Measurements from ENCODE around the gene ACTMAP.

ACTMAP gene

DNA sequence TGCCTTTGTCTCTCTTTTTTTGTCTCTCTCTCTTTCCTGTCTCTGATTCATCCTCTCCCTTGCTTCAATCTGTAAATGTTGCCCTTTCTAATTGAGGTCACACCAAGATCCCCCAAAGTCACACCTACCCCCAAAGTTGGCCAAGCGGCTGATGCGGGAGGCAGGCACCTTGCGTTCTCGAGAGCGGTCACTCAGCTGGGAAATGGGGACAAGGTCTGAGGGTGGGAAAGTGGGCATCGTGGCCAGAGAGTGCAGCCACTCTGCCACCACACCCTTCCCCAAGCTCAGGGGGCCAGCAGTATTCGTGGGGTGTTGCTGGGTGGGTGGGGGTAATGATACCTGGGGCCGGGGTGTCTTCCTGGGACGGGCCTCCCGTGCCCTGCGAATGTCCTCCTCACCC is 36.3 kb downstream of the ACTMAP start:
- TF ChIP-seq, protein P1, sequence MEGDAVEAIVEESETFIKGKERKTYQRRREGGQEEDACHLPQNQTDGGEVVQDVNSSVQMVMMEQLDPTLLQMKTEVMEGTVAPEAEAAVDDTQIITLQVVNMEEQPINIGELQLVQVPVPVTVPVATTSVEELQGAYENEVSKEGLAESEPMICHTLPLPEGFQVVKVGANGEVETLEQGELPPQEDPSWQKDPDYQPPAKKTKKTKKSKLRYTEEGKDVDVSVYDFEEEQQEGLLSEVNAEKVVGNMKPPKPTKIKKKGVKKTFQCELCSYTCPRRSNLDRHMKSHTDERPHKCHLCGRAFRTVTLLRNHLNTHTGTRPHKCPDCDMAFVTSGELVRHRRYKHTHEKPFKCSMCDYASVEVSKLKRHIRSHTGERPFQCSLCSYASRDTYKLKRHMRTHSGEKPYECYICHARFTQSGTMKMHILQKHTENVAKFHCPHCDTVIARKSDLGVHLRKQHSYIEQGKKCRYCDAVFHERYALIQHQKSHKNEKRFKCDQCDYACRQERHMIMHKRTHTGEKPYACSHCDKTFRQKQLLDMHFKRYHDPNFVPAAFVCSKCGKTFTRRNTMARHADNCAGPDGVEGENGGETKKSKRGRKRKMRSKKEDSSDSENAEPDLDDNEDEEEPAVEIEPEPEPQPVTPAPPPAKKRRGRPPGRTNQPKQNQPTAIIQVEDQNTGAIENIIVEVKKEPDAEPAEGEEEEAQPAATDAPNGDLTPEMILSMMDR (conservative IDR thresholded peaks at IDR 0.05) = no peak
- H3K27ac ChIP-seq = no peak overlapping the region

GRCh38 chr19:40709817-40710216 is 40.5 kb downstream of the ACTMAP start:
- TF ChIP-seq, protein P1 (conservative IDR thresholded peaks at IDR 0.05) = no peak
- no peak overlapping the region for H3K27ac ChIP-seq

GRCh38 chr19:40707615-40708014 is 42.7 kb downstream of the ACTMAP start:
- H3K27ac ChIP-seq = no peak overlapping the region
- TF ChIP-seq, protein P1 (conservative IDR thresholded peaks at IDR 0.05) = no peak

DNA sequence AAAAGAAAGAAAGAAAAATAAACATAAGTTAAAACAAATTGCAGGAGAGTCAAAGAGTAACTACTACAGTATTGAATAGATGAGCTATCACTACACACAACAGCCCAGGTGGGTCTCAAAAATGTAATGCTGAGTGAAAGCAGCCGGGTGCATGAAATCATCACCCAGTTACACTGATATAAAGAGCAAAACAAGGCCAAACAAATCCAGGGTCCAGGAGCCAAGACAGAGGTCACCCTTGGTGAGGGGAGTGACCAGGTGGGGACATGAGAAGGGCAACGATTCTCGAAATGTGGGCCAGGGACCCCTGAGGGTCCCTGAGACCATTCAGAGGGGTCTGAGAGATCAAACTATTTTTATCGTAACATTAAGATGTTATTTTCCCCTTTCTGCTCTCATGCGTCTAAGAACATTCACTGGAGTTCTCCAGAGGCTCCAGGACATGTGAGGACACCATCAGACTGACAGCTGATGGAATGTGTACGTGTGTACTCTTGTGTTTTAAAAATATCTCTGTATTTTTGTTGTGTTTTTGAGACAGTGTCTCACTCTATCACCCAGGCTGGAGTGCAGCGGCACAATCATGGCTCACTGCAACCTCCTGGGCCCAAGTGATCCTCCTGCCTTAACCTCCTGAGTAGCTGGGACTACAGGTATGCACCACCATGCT is 44.2 kb downstream of the ACTMAP start:
- no peak overlapping the region for H3K27ac ChIP-seq
- TF ChIP-seq, protein P1 (conservative IDR thresholded peaks at IDR 0.05) = no peak

DNA sequence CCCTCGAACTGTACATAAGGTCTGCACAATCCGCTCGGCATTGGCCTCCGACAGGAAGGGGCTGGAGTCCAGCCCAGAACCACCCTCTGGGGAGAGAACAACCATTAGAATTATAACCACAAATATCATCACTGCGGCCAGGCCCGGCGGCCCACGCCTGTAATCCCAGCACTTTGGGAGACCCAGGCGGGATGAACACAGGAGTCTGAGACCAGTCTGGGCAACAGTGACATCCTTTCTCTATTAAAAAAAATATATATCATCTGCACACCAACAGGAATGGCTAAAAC is 45.0 kb downstream of the ACTMAP start:
- H3K27ac ChIP-seq = no peak overlapping the region
- TF ChIP-seq, protein P1 (conservative IDR thresholded peaks at IDR 0.05) = no peak

GRCh38 chr19:40704491-40705361 is 45.6 kb downstream of the ACTMAP start:
- TF ChIP-seq, protein P1 (conservative IDR thresholded peaks at IDR 0.05) = no peak
- no peak overlapping the region for H3K27ac ChIP-seq

- H3K27ac ChIP-seq = no peak overlapping the region
Measured at GRCh38 chr19:40703029-40703755, 47.1 kb downstream of the ACTMAP start.

More at GRCh38 chr19:40703029-40703755, 47.1 kb downstream of the ACTMAP start:
- TF ChIP-seq, protein P1 (conservative IDR thresholded peaks at IDR 0.05) = no peak
